Endothelial cell of umbilical vein (primary cell): ENCODE results near the gene PTPRD. TPM values are rescaled to one million over a fixed set of nuclear protein-coding genes. Genes with fewer than 3 reads are reported as not detected.

Experiments used
- BruUV-seq: library from RNA; stranded (reverse); fragments of 400-500 nt; replicated peaks from 2 replicates; lab custom pipeline; 2021; lab: Mats Ljungman, UMichigan
- CTCF ChIA-PET: fragments of 300-600, 350-600 bp; sonication (Branson Sonifier 250); formaldehyde crosslinking; loops from one replicate; lab custom pipeline; 2021; ENCODE audit warnings: antibody characterized with exemption, inconsistent platforms; lab: Charles Lee
- POLR2A ChIA-PET: fragments of 300-600, 350-600 bp; sonication (Branson Sonifier 250); formaldehyde crosslinking; loops from one replicate; lab custom pipeline; 2021; ENCODE audit warnings: antibody characterized with exemption, inconsistent platforms; lab: Charles Lee
- DNase-seq: peaks from one replicate; pipeline ENCODE4 v3.0.0-alpha.2; 2011; ENCODE audit warnings: low read depth, low spot score
- FAIRE-seq: peaks from 2 replicates; lab custom pipeline; 2011; peaks lifted over from hg19 to GRCh38; lab: Jason Lieb, UNC
- H2AFZ ChIP-seq: 2 replicates; pipeline ENCODE4 v1.6.0; 2012; ENCODE audit warnings: low read depth, low read length, control low read depth, inconsistent platforms
- H3K27ac ChIP-seq: 2 replicates; pipeline ENCODE4 v1.5.1; 2011; ENCODE audit warnings: low read depth, mild to moderate bottlenecking, control low read depth, low read length, moderate library complexity; ENCODE audit not compliant: insufficient read depth
- H3K27me3 ChIP-seq, 2 experiments: 2 replicates each; pipeline versions ENCODE4 v1.6.0 to v1.6.1; 2011; ENCODE audit warnings: low read length in 2 of 2, mixed read lengths in 1 of 2; ENCODE audit not compliant: control insufficient read depth in 2 of 2, insufficient read depth in 2 of 2
- H3K36me3 ChIP-seq, 2 experiments: 2 replicates in 1 of 2; 3 replicates in 1 of 2; pipeline ENCODE4 v1.5.1; 2011; ENCODE audit warnings: low read length in 2 of 2, mild to moderate bottlenecking in 1 of 2, moderate library complexity in 1 of 2; ENCODE audit not compliant: control insufficient read depth in 2 of 2, insufficient read depth in 2 of 2; ENCODE audit errors: extremely low read depth in 1 of 2
- H3K4me1 ChIP-seq: 3 replicates; pipeline ENCODE4 v1.5.1; 2011; ENCODE audit warnings: mild to moderate bottlenecking, low read length; ENCODE audit not compliant: control insufficient read depth, insufficient read depth; ENCODE audit errors: extremely low read depth
- H3K4me2 ChIP-seq: 2 replicates; pipeline ENCODE4 v1.6.1; 2011; ENCODE audit warnings: low read length, control low read depth, mixed read lengths; ENCODE audit not compliant: insufficient read depth
- H3K4me3 ChIP-seq, 3 experiments: fragments of 200-600 bp in 1 of 3; sonication (generic), shearing (Covaris generic) in 1 of 3; replicated peaks in 1 of 3; 2 replicates each; pipeline ENCODE4 v1.5.1; 2011 to 2016; ENCODE audit warnings: control low read depth in 3 of 3, low read length in 3 of 3, mild to moderate bottlenecking in 2 of 3, inconsistent platforms in 1 of 3, low read depth in 1 of 3, moderate library complexity in 1 of 3; ENCODE audit not compliant: insufficient read depth in 1 of 3
- H3K79me2 ChIP-seq: 2 replicates; pipeline ENCODE4 v1.6.0; 2012; ENCODE audit warnings: low read length, inconsistent platforms; ENCODE audit not compliant: control insufficient read depth, insufficient read depth
- H3K9ac ChIP-seq: replicated peaks from 2 replicates; pipeline ENCODE3; 2011; ENCODE audit warnings: low read length, control low read depth; ENCODE audit not compliant: insufficient read depth; ENCODE audit errors: extremely low read depth
- H3K9me1 ChIP-seq: replicated peaks from 3 replicates; pipeline ENCODE4 v1.6.0; 2011; ENCODE audit warnings: mild to moderate bottlenecking, low read length; ENCODE audit not compliant: control insufficient read depth, insufficient read depth; ENCODE audit errors: extremely low read depth
- H3K9me3 ChIP-seq: replicated peaks from 2 replicates; pipeline ENCODE4 v1.5.1; 2012; ENCODE audit warnings: low read length, inconsistent platforms; ENCODE audit not compliant: control insufficient read depth, insufficient read depth
- H4K20me1 ChIP-seq: replicated peaks from 2 replicates; pipeline ENCODE3; 2011; ENCODE audit warnings: mild to moderate bottlenecking, low read length; ENCODE audit not compliant: control insufficient read depth, insufficient read depth; ENCODE audit errors: extremely low read depth
- CTCF ChIP-seq, 2 donors: IDR thresholded peaks; 1 replicate in 1 of 2; 2 replicates in 1 of 2; pipeline ENCODE4 v1.5.1; 2011; ENCODE audit warnings: low read length in 2 of 2, mild to moderate bottlenecking in 2 of 2, moderate library complexity in 2 of 2, control low read depth in 1 of 2, inconsistent platforms in 1 of 2, low read depth in 1 of 2; ENCODE audit not compliant: insufficient read depth in 1 of 2; ENCODE audit errors: extremely low read depth in 1 of 2
- EZH2 ChIP-seq: IDR thresholded peaks from 2 replicates; pipeline ENCODE4 v1.6.1; 2012; ENCODE audit warnings: borderline replicate concordance, low read depth, mild to moderate bottlenecking, moderate library complexity, low read length, inconsistent platforms; ENCODE audit not compliant: severe bottlenecking
- FOS ChIP-seq: IDR thresholded peaks from 2 replicates; pipeline ENCODE4 v1.6.1; 2011; ENCODE audit warnings: mild to moderate bottlenecking, low read length, moderate library complexity, borderline replicate concordance; ENCODE audit not compliant: insufficient read depth
- GATA2 ChIP-seq: IDR thresholded peaks from 2 replicates; pipeline ENCODE4 v1.7.0; 2011; ENCODE audit warnings: low read depth, mild to moderate bottlenecking, moderate library complexity, mixed read lengths, low read length; ENCODE audit not compliant: insufficient read length, insufficient read depth
- JUN ChIP-seq: IDR thresholded peaks from 2 replicates; pipeline ENCODE4 v1.6.1; 2011; ENCODE audit warnings: borderline replicate concordance, low read depth; ENCODE audit not compliant: insufficient read length, insufficient read depth
- MAX ChIP-seq: IDR thresholded peaks from 2 replicates; pipeline ENCODE4 v1.6.1; 2011; ENCODE audit not compliant: insufficient read depth, insufficient read length
- POLR2A ChIP-seq: IDR thresholded peaks from 2 replicates; pipeline ENCODE4 v1.6.1; 2012; ENCODE audit warnings: low read depth, mild to moderate bottlenecking, control low read depth, low read length
- POLR2AphosphoS5 ChIP-seq: IDR thresholded peaks from 2 replicates; pipeline ENCODE4 v1.6.1; 2012; ENCODE audit warnings: low read depth, mild to moderate bottlenecking, control low read depth, low read length, moderate library complexity; ENCODE audit not compliant: insufficient read depth
- dilution Hi-C: fragments of 300-500 bp; cut with MboI; formaldehyde crosslinking; loops from one replicate; pipeline ENCODE4 v1.15.0; 2019; ENCODE audit warnings: low sequenced_read_pairs; ENCODE audit not compliant: extremely low pct_ligation_motif_present
- intact Hi-C: fragments of 100-400 bp; cut with micrococcal nuclease; formaldehyde crosslinking; loops from one replicate; pipeline ENCODE4 v1.10.0; 2022
- polyA plus RNA-seq, 4 experiments: library from polyadenylated mRNA; depleted of rRNA in 3 of 4; stranded (reverse) in 3 of 4; unstranded in 1 of 4; fragments of >200 nt; gene quantifications; 2 replicates each; pipeline versions ENCODE4 v1.2.1 to v1.2.3, GENCODE V29; 2011 to 2012; ENCODE audit warnings: missing spikeins in 1 of 4
- total RNA-seq: library from RNA; stranded (reverse); gene quantifications from 2 replicates; pipeline ENCODE4 v1.2.3, GENCODE V29; 2021

Gene PTPRD
- total and polyA plus RNA-seq, 2 donors (not counting 3 experiments of a cell fraction or from before 2014, with no cell fraction given): 5.5 to 5.7 TPM

GRCh38 chr9:8738945-8739344 lies 1873.9 kb downstream of the PTPRD start:
- Histone ChIP-seq H3K9ac (no peak overlapping the region), H3K9me3 (no peaks in the 10 kb centered on the region), H3K4me1 (peaks cover 2% of the 10 kb centered on the region), H3K27ac (no peak overlapping the region), H3K4me2 (no peak overlapping the region), H3K27me3 (no peaks in the 10 kb centered on the region), H4K20me1 (no peaks in the 10 kb centered on the region), H2AFZ (no peak overlapping the region), H3K9me1 (no peaks in the 10 kb centered on the region), H3K79me2 (no peaks in the 10 kb centered on the region), H3K36me3 (no peaks in the 10 kb centered on the region), H3K4me3 (no peak overlapping the region)
- BruUV-seq: no TSS peak
- intact Hi-C loops: loop anchor here (10.0 kb wide), 1 partner anchor 944 kb away; the partner anchor contains the start of gene DMAC1
- FAIRE-seq (no peak), DNase-seq (no peak)
- CTCF ChIA-PET: no interaction called here
- POLR2A ChIA-PET: no interaction called here
- dilution Hi-C loops: no loop called here
- no peak for TF ChIP-seq JUN

- Histone ChIP-seq H3K9me1 (no peaks in the 10 kb centered on the region), H3K79me2 (no peaks in the 10 kb centered on the region), H2AFZ (no peak overlapping the region), H3K4me3 (no peak overlapping the region), H3K4me2 (no peak overlapping the region), H3K36me3 (no peaks in the 10 kb centered on the region), H4K20me1 (no peaks in the 10 kb centered on the region), H3K27ac (no peak overlapping the region), H3K9me3 (no peaks in the 10 kb centered on the region), H3K27me3 (no peaks in the 10 kb centered on the region), H3K9ac (no peak overlapping the region), H3K4me1 (peaks cover 9% of the 10 kb centered on the region)
- ChIA-PET POLR2A (no interaction called here), CTCF (no interaction called here)
- dilution Hi-C loops: no loop called here
- DNase-seq: no peak
- BruUV-seq: no TSS peak
- TF ChIP-seq MAX (no peak), EZH2 (no peak), GATA2 (no peak), JUN (no peak), POLR2AphosphoS5 (no peak), POLR2A (no peak), FOS (no peak), CTCF (IDR thresholded peaks at IDR 0.05; ENCODE audit: extremely low read depth in 1 of 2, insufficient read depth in 1 of 2, low read depth in 1 of 2, low read length in 2 of 2) (no peak)
- intact Hi-C loops: loop anchor here (10.0 kb wide), 1 partner anchor 942 kb away; the partner anchor contains the start of gene DMAC1
- FAIRE-seq: no peak
Measured at GRCh38 chr9:8736805-8737204, 1876.0 kb downstream of the PTPRD start.
